Pancreas (tissue), 10 donors: ENCODE data around the gene ASB2. TPM values are rescaled to one million over a fixed set of nuclear protein-coding genes. Genes with fewer than 3 reads are reported as not detected.

Experiments used
- ATAC-seq, 4 donors: fragments of 200-7000 bp; cut with Tn5 transposase; one replicate each; pipeline versions ENCODE4 v1.8.0 to v1.9.1; 2020; ENCODE audit warnings: mild to moderate bottlenecking in 4 of 4, moderate library complexity in 4 of 4
- DNase-seq, 6 donors: peaks; one replicate each; pipeline ENCODE4 v3.0.0-alpha.2; 2020
- FAIRE-seq: peaks from 2 replicates; lab custom pipeline; 2012; peaks lifted over from hg19 to GRCh38; lab: Jason Lieb, UNC
- H3K27ac ChIP-seq, 4 donors: fragments of 200-600 bp; sonication (generic); 1 replicate in 3 of 4; 2 replicates in 1 of 4; pipeline versions ENCODE4 v1.5.0 to v1.8.0; 2020
- H3K27me3 ChIP-seq, 4 donors: fragments of 200-600 bp; one replicate each; pipeline ENCODE4 v1.8.0; 2021
- H3K36me3 ChIP-seq, 3 donors: fragments of 200-600 bp; sonication (generic) in 1 of 3; one replicate each; pipeline versions ENCODE4 v1.5.0 to v1.8.0; 2020 to 2021
- H3K4me1 ChIP-seq, 3 donors: fragments of 200-600 bp; one replicate each; pipeline ENCODE4 v1.8.0; 2021
- H3K4me3 ChIP-seq, 4 donors: fragments of 200-600 bp; sonication (generic) in 2 of 4; one replicate each; pipeline versions ENCODE4 v1.5.0 to v1.8.0; 2020 to 2021
- H3K9me3 ChIP-seq, 4 donors: fragments of 200-600 bp; one replicate each; pipeline ENCODE4 v1.8.0; 2021
- WGBS, 2 donors: extraction: QIAGEN DNeasy Blood & Tissue Kit; methylation state at CpG; one replicate each; pipeline ENCODE4 v1.1.7; 2013; 5-methylcytosine and 5-hydroxymethylcytosine counted together
- intact Hi-C, 3 donors: fragments of 100-400 bp; cut with DNase I; formaldehyde crosslinking; loops; one replicate each; pipeline versions ENCODE4 v1.11.1 to v1.14.2; 2022
- polyA plus RNA-seq, 2 donors: library from polyadenylated mRNA; stranded (reverse); fragments of 200-250 nt; gene quantifications; one replicate each; pipeline ENCODE4 v1.2.3, GENCODE V29; 2013
- total RNA-seq, 6 donors: library from RNA; stranded (reverse); fragmentation: NEBNext Ultra II Directional in 4 of 6; extraction: Animal tissue kit (Norgen Biotek cat#: 25700) in 4 of 6; gene quantifications; one replicate each; pipeline versions ENCODE4 v1.2.1 to v1.2.4, GENCODE V29; 2021 to 2023
- TF ChIP-seq, protein P1 (sequence below), 4 donors: fragments of 200-600 bp; sonication (generic) in 3 of 4; IDR thresholded peaks; one replicate each; pipeline versions ENCODE4 v1.5.0 to v1.8.0; 2021; ENCODE audit warnings: antibody characterized with exemption in 4 of 4
- donor health status: healthy with polysubstance abuse.
- donor health status: DM: no; HTN: no; CAD: no; lungs with moderate emphysema.
- donor health status: DM: no; HTN: no; CAD: no.
- donor health status: control.
- donor health status: control.
- donor health status: Bipolar disorder and iron deficiency.
- donor health status: DM: yes; HTN: yes; CAD: no.
- donor health status: DM: no; HTN: no; CAD: no.
- donor health status: DM: no; HTN: no; CAD: no.
- donor health status: DM: yes; HTN: yes; CAD: no.

ASB2 gene
- total and polyA plus RNA-seq, 8 donors, result 0.09 to 1.4 (median 0.40) TPM

DNA sequence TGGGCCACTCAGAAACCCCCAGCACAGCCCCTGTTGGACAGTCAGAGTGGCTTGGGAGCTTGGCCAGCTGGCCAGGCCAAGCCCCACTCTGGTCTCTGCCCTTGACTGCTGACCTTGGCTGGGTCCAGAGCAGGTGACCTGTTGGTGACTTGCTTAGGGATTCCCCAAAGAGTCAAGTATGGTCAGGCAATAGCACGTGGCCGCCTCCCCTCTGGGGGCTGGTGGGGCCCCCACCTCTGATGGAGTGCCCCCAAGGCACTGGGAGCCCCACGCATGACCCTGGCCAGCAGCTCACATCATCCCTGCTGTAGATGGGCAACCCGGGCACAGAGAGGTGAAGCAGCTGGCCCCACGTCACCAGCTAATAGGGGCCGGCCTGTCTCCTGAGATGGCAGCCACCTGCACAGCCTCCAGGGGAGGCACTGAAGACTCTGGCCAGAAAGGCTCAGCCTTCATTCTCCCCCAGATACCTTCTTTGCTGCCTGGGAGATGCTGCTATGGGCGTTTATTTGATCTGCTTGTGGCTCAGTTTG is 22.6 kb upstream of the ASB2 start:
- ATAC-seq (no peak), DNase-seq (no peak), FAIRE-seq (no peak)
- Histone ChIP-seq H3K27ac (no peak overlapping the region), H3K36me3 (no peaks in the 10 kb centered on the region), H3K9me3 (no peaks in the 10 kb centered on the region), H3K4me1 (no peaks in the 10 kb centered on the region), H3K4me3 (no peak overlapping the region), H3K27me3 (no peaks in the 10 kb centered on the region)
- 81 to 98% methylated on average over 7 of the region's 7 CpGs for WGBS, 2 donors
- TF ChIP-seq, protein P1, sequence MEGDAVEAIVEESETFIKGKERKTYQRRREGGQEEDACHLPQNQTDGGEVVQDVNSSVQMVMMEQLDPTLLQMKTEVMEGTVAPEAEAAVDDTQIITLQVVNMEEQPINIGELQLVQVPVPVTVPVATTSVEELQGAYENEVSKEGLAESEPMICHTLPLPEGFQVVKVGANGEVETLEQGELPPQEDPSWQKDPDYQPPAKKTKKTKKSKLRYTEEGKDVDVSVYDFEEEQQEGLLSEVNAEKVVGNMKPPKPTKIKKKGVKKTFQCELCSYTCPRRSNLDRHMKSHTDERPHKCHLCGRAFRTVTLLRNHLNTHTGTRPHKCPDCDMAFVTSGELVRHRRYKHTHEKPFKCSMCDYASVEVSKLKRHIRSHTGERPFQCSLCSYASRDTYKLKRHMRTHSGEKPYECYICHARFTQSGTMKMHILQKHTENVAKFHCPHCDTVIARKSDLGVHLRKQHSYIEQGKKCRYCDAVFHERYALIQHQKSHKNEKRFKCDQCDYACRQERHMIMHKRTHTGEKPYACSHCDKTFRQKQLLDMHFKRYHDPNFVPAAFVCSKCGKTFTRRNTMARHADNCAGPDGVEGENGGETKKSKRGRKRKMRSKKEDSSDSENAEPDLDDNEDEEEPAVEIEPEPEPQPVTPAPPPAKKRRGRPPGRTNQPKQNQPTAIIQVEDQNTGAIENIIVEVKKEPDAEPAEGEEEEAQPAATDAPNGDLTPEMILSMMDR (IDR thresholded peaks at IDR 0.05), result no peak
- intact Hi-C loops, result no loop called here

DNA sequence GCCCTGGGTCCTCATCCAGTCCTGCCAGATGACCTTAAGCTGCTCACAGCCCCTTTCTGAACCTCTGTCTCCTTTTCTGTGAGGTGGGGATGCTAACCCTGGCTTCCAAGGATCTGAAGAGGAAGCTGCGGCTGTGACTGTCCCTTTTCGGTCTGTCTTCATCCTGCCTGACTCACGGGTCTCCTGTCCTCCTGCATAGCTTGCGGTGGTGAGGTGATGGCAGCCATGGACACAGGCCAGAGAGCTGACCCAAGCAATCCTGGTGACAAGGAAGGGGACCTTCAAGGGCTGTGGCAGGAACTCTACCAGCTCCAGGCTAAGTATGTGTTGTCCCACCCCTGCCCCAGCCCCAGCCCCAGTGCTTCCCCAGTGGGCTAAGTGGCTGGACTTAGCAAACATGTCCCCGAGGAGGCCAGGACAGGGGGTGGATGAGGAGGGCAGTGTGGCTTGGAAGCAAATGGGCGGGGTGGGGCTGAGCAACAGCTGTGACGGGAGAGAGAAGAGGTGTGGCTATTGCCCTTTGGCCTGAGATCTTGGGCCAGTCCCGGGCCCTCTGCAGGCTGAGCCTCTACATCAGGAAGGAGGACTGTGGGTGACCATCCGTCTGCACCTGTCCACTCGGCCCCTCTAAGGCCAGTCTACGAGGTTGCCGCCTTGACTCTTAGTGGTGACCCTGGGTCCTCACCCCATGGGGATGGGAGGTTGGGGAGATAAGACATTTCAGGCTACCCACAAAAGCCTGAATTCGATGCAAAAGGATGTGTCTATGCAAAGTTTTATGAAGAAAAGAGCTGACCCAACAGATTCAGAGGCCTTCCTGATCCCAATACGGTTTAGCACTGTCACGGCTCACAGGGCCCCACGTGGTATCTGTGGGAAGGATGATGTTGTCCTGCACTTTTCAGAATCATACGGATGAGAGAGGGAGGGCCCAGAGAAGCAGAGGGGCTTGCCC is 21.8 kb upstream of the ASB2 start:
- intact Hi-C loops, result no loop called here
- FAIRE-seq, result no peak
- WGBS, 2 donors, result 84 to 91% methylated on average over 17 of the region's 17 CpGs

DNA sequence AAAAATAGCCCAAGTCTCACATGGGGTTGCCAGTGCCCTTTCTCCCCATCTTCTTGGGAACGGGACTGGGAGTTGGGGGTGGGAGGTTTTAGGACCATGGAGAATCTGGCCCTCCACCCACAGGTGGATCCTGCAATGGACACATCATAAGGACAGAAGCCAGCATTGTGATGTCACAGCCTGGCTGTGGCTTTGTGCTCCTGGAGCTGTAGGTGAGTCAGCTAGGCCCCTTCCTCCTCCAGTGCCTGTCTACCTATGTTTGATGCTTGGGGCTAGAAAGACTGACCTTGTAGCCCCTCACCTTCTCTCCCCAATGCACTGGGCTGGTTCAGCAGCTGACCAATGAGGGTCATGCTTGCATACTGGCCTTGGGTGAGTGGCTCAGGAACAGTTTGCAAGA is 20.7 kb upstream of the ASB2 start, which contains the start of gene CCDC197:
TSS of gene CCDC197 (plus strand) at position 220 of the 400 bp plus-strand sequence. CDS start 831 bp downstream, outside the sequence.
- Histone ChIP-seq H3K27ac (no peak within 1 kb of the TSS), H3K4me3 (no peak within 1 kb of the TSS), H3K4me1 (no peaks in the 10 kb centered on the region), H3K9me3 (no peaks in the 10 kb centered on the region), H3K36me3 (no peaks in the 10 kb centered on the region), H3K27me3 (no peaks in the 10 kb centered on the region)
- WGBS, 2 donors, result 55 to 56% methylated on average over 1 of the region's 1 CpG
- ATAC-seq (no peak), DNase-seq (no peak), FAIRE-seq (no peak)
- intact Hi-C loops, result no loop called here
- TF ChIP-seq, protein P1 (IDR thresholded peaks at IDR 0.05), result no peak

More for the DNA sequence above, 21.8 kb upstream of the ASB2 start:
- TF ChIP-seq, protein P1 (IDR thresholded peaks at IDR 0.05), result no peak
- Histone ChIP-seq H3K27me3 (no peaks in the 10 kb centered on the region), H3K36me3 (no peaks in the 10 kb centered on the region), H3K4me1 (no peaks in the 10 kb centered on the region), H3K4me3 (no peak overlapping the region), H3K9me3 (no peaks in the 10 kb centered on the region), H3K27ac (no peak overlapping the region)
- no peak for ATAC-seq
- no peak for DNase-seq

DNA sequence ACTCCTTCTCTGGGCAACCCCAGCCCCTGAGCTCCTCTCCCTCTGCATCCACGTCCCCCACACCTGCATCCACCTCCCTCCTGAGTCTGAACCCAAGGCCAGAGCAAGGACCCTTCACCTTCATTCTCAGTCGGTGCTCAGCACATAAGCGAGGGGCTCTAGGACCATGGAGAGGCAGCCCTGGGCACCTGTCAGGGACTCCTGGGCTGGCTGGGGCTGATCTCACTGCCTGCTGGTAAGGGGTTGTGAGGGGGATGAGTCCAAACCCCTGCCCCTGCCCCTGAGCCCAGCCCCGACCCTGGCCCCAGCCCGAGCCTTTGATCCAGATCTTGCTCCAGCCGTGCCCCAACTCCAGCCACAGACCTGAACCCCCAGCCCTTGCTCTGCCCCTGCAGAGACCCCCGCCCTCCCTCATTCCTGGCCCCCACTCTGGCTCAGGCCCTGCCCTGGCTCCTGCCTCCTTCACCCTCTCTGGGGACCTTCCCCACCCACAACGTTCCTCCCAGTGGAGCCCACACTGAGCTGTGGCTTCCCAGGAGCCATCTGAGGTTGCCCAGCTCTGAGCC is 19.8 kb upstream of the ASB2 start:
- no peaks in the 10 kb centered on the region for H3K27me3 ChIP-seq
- ATAC-seq (no peak), FAIRE-seq (no peak), DNase-seq (no peak)
- no peaks in the 10 kb centered on the region for H3K9me3 ChIP-seq
- 53 to 61% methylated on average over 7 to 8 of the region's 8 CpGs for WGBS, 2 donors
- no peak overlapping the region for H3K27ac ChIP-seq
- no peaks in the 10 kb centered on the region for H3K4me1 ChIP-seq
- H3K4me3 ChIP-seq, result no peak overlapping the region
- TF ChIP-seq, protein P1 (IDR thresholded peaks at IDR 0.05), result no peak
- H3K36me3 ChIP-seq, result no peaks in the 10 kb centered on the region
- intact Hi-C loops, result no loop called here
